Activated naive CD4-positive, alpha-beta T cell treated with anti-CD3 and anti-CD28 coated beads, Interleukin-2, amount 50 U/mL, for 24 hours (primary cell): ENCODE results near the gene ETV3.
"Not testable (repeated sequence)": the region's sequence is repeated elsewhere in the genome, so short reads cannot be mapped to it uniquely, and the experiment has no call there.

Experiments
- H3K27ac Mint-ChIP-seq: one replicate; pipeline ENCODE4 v1.8.0; 2021; ENCODE audit warnings: mild to moderate bottlenecking, mixed read lengths
- H3K27me3 Mint-ChIP-seq: one replicate; pipeline ENCODE4 v1.8.0; 2021; ENCODE audit warnings: mixed read lengths
- H3K36me3 Mint-ChIP-seq: one replicate; pipeline ENCODE4 v1.8.0; 2021; ENCODE audit warnings: mixed read lengths
- H3K4me1 Mint-ChIP-seq: one replicate; pipeline ENCODE4 v1.8.0; 2021; ENCODE audit warnings: mixed read lengths
- H3K4me3 Mint-ChIP-seq: one replicate; pipeline ENCODE4 v1.8.0; 2021; ENCODE audit warnings: mild to moderate bottlenecking, mixed read lengths
- H3K9me3 Mint-ChIP-seq: one replicate; pipeline ENCODE4 v1.8.0; 2021; ENCODE audit warnings: mixed read lengths

Gene ETV3

GRCh38 chr1:157138220-157139051, at the start of gene ETV3:
Gene ETV3 (minus strand): TSS chr1:157138395. CDS start chr1:157136352, 2,043 bp downstream.
- H3K9me3 Mint-ChIP-seq: no peaks in the 10 kb centered on the region
- H3K27ac Mint-ChIP-seq: peak within 1 kb of the TSS; percentile 92
- H3K4me3 Mint-ChIP-seq: peak within 1 kb of the TSS; percentile 98
- H3K4me1 Mint-ChIP-seq: peaks cover 68% of the 10 kb centered on the region
- no peaks in the 10 kb centered on the region for H3K27me3 Mint-ChIP-seq
- peaks cover 11% of the 10 kb centered on the region for H3K36me3 Mint-ChIP-seq

GRCh38 chr1:157186281-157186992, 48.2 kb upstream of the ETV3 start:
- no peaks in the 10 kb centered on the region for H3K9me3 Mint-ChIP-seq
- H3K4me3 Mint-ChIP-seq: no peak overlapping the region
- no peaks in the 10 kb centered on the region for H3K36me3 Mint-ChIP-seq
- no peak overlapping the region for H3K27ac Mint-ChIP-seq
- no peaks in the 10 kb centered on the region for H3K4me1 Mint-ChIP-seq
- H3K27me3 Mint-ChIP-seq: peaks cover 5% of the 10 kb centered on the region

GRCh38 chr1:157183870-157184269, 45.7 kb upstream of the ETV3 start:
- Mint-ChIP-seq H3K9me3 (no peaks in the 10 kb centered on the region), H3K27ac (no peak overlapping the region), H3K4me1 (no peaks in the 10 kb centered on the region)

GRCh38 chr1:157182371-157182770, 44.2 kb upstream of the ETV3 start:
- not testable (repeated sequence) for H3K27me3 Mint-ChIP-seq, H3K36me3 Mint-ChIP-seq, H3K27ac Mint-ChIP-seq, H3K9me3 Mint-ChIP-seq, H3K4me1 Mint-ChIP-seq, H3K4me3 Mint-ChIP-seq

More at GRCh38 chr1:157183870-157184269, 45.7 kb upstream of the ETV3 start:
- H3K4me3 Mint-ChIP-seq: no peak overlapping the region
- peaks cover 6% of the 10 kb centered on the region for H3K27me3 Mint-ChIP-seq
- no peaks in the 10 kb centered on the region for H3K36me3 Mint-ChIP-seq

- Mint-ChIP-seq H3K36me3 (no peaks in the 10 kb centered on the region), H3K4me3 (no peak overlapping the region), H3K4me1 (no peaks in the 10 kb centered on the region), H3K27ac (no peak overlapping the region), H3K9me3 (no peaks in the 10 kb centered on the region), H3K27me3 (peaks cover 5% of the 10 kb centered on the region)
Measured at GRCh38 chr1:157181790-157182189, 43.6 kb upstream of the ETV3 start.

- Mint-ChIP-seq H3K36me3 (no peaks in the 10 kb centered on the region), H3K4me3 (no peak overlapping the region), H3K4me1 (no peaks in the 10 kb centered on the region), H3K9me3 (no peaks in the 10 kb centered on the region), H3K27me3 (peaks cover 5% of the 10 kb centered on the region), H3K27ac (no peak overlapping the region)
Measured at GRCh38 chr1:157181258-157181657, 43.1 kb upstream of the ETV3 start.

GRCh38 chr1:157178490-157178889, 40.3 kb upstream of the ETV3 start:
- Mint-ChIP-seq H3K4me3 (no peak overlapping the region), H3K36me3 (no peaks in the 10 kb centered on the region), H3K9me3 (no peaks in the 10 kb centered on the region), H3K27me3 (peaks cover 5% of the 10 kb centered on the region), H3K27ac (no peak overlapping the region), H3K4me1 (no peaks in the 10 kb centered on the region)

- peaks cover 5% of the 10 kb centered on the region for H3K27me3 Mint-ChIP-seq
- no peaks in the 10 kb centered on the region for H3K36me3 Mint-ChIP-seq
- no peak overlapping the region for H3K4me3 Mint-ChIP-seq
- no peaks in the 10 kb centered on the region for H3K4me1 Mint-ChIP-seq
- H3K27ac Mint-ChIP-seq: no peak overlapping the region
- H3K9me3 Mint-ChIP-seq: no peaks in the 10 kb centered on the region
Measured at GRCh38 chr1:157177733-157178394, 39.7 kb upstream of the ETV3 start.

GRCh38 chr1:157176591-157177121, 38.5 kb upstream of the ETV3 start:
- H3K9me3 Mint-ChIP-seq: no peaks in the 10 kb centered on the region
- peaks cover 5% of the 10 kb centered on the region for H3K27me3 Mint-ChIP-seq
- H3K4me1 Mint-ChIP-seq: no peaks in the 10 kb centered on the region
- H3K36me3 Mint-ChIP-seq: no peaks in the 10 kb centered on the region
- no peak overlapping the region for H3K4me3 Mint-ChIP-seq
- H3K27ac Mint-ChIP-seq: no peak overlapping the region

GRCh38 chr1:157176016-157176415, 37.8 kb upstream of the ETV3 start:
- no peak overlapping the region for H3K27ac Mint-ChIP-seq
- no peak overlapping the region for H3K4me3 Mint-ChIP-seq
- peaks cover 5% of the 10 kb centered on the region for H3K27me3 Mint-ChIP-seq
- H3K9me3 Mint-ChIP-seq: no peaks in the 10 kb centered on the region
- no peaks in the 10 kb centered on the region for H3K4me1 Mint-ChIP-seq
- no peaks in the 10 kb centered on the region for H3K36me3 Mint-ChIP-seq

GRCh38 chr1:157173900-157174410, 35.8 kb upstream of the ETV3 start:
- Mint-ChIP-seq H3K36me3 (no peaks in the 10 kb centered on the region), H3K4me3 (no peak overlapping the region), H3K9me3 (no peaks in the 10 kb centered on the region), H3K27ac (no peak overlapping the region), H3K4me1 (no peaks in the 10 kb centered on the region), H3K27me3 (peaks cover 1% of the 10 kb centered on the region)

- H3K9me3 Mint-ChIP-seq: not testable (repeated sequence)
Measured at GRCh38 chr1:157173241-157173640, 35.0 kb upstream of the ETV3 start.

GRCh38 chr1:157172591-157172990, 34.4 kb upstream of the ETV3 start:
- H3K9me3 Mint-ChIP-seq, H3K27ac Mint-ChIP-seq, H3K4me1 Mint-ChIP-seq: not testable (repeated sequence)

More at GRCh38 chr1:157173241-157173640, 35.0 kb upstream of the ETV3 start:
- H3K4me1 Mint-ChIP-seq, H3K4me3 Mint-ChIP-seq, H3K27me3 Mint-ChIP-seq, H3K36me3 Mint-ChIP-seq, H3K27ac Mint-ChIP-seq: not testable (repeated sequence)

GRCh38 chr1:157171903-157172503, 33.8 kb upstream of the ETV3 start:
- H3K4me1 Mint-ChIP-seq, H3K9me3 Mint-ChIP-seq, H3K27ac Mint-ChIP-seq, H3K27me3 Mint-ChIP-seq, H3K36me3 Mint-ChIP-seq, H3K4me3 Mint-ChIP-seq: not testable (repeated sequence)

More at GRCh38 chr1:157172591-157172990, 34.4 kb upstream of the ETV3 start:
- H3K36me3 Mint-ChIP-seq, H3K27me3 Mint-ChIP-seq, H3K4me3 Mint-ChIP-seq: not testable (repeated sequence)
